ENCODE data around the gene ADGRB2.

DNA sequence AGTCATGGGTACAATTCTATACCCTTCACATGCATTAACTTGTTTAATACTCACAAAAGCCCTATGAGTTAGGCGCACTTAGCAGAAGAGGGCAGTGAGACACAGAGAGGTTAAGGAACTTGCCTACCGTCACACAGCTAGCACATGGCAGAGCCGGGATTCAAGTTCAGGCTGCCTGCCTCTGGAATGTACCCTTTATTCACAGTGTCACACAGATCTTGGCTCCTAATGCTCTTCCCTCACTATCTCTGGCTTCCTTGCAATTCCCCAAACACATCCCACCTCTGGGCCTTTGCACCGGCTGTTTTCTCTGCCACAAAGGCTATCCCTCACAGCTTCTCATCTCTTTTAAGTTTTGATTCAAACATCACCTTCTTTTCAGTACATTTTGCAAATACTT lies 85.5 kb downstream of the ADGRB2 start:
- TF ChIP-seq EZH2phosphoT487 (conservative IDR thresholded peaks at IDR 0.05; ENCODE audit: low read length) (no peak), CTCF (IDR thresholded peaks at IDR 0.05; ENCODE audit: insufficient read depth, low read length, poor library complexity, severe bottlenecking) (no peak)
